Sigmoid colon (tissue), 4 donors: Measurements from ENCODE around the gene CHM.

Experiments used
- EP300 ChIP-seq, 4 donors: sonication (generic); formaldehyde crosslinking; IDR thresholded peaks; one replicate each; pipeline ENCODE4 v1.6.1; 2017; ENCODE audit warnings: antibody characterized with exemption in 4 of 4
- POLR2A ChIP-seq, 2 donors: fragments of 450-650 bp; IDR thresholded peaks; one replicate each; pipeline ENCODE4 v1.6.1; 2016; ENCODE audit warnings: antibody characterized with exemption in 2 of 2, mild to moderate bottlenecking in 2 of 2, moderate library complexity in 2 of 2
- TF ChIP-seq, protein P1 (sequence below), 4 experiments: fragments of 450-650 bp in 3 of 4; fragments of 200-600 bp in 1 of 4; IDR thresholded peaks; one replicate each; pipeline ENCODE4 v1.5.1; 2016 to 2019; ENCODE audit warnings: antibody characterized with exemption in 4 of 4, mild to moderate bottlenecking in 3 of 4, moderate library complexity in 2 of 4

DNA sequence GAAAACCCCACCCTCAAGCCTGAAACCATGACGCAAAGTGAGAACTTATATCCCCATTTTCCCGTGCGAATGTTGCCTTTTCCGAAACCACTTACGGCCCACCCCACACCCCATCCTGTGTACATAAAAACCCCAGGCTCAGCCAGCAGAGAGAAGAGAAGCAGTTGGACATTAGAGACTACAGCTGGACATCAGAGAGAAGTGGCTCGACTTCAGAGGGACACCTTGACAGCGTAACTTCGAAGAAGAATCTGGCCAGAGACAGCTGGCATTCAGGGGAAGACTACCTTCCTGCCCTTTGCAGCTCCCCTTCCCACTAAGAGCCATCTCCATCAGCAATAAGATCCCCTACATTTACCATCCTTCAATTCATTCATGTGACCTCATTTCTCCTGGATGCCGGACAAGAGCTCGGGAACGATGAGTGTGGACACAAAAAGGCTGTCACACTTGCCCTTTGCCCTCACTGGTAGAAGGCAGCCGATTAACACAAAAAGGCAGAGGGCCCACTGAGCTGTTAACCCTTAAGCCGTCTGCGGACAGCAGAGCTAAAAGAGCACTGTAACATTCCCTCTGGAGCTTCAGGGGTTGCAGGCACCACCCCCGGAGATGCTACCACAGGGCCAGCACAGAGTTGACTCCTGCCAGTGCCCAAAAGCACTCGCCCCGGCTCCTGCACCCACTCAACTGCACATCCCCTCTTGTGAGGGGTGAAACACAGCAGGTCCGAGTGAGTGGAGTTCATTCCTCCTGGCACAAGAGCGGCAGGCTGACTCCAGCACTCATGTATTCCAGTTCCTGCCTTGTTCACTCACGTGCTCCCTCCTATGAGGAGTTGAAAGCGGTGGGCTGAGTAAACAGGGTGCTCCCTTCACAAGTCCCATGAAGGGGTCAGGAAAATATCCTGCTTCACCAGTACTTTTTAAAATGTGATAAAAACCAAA is 7.5 kb downstream of the CHM start:
- TF ChIP-seq, protein P1, sequence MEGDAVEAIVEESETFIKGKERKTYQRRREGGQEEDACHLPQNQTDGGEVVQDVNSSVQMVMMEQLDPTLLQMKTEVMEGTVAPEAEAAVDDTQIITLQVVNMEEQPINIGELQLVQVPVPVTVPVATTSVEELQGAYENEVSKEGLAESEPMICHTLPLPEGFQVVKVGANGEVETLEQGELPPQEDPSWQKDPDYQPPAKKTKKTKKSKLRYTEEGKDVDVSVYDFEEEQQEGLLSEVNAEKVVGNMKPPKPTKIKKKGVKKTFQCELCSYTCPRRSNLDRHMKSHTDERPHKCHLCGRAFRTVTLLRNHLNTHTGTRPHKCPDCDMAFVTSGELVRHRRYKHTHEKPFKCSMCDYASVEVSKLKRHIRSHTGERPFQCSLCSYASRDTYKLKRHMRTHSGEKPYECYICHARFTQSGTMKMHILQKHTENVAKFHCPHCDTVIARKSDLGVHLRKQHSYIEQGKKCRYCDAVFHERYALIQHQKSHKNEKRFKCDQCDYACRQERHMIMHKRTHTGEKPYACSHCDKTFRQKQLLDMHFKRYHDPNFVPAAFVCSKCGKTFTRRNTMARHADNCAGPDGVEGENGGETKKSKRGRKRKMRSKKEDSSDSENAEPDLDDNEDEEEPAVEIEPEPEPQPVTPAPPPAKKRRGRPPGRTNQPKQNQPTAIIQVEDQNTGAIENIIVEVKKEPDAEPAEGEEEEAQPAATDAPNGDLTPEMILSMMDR (IDR thresholded peaks at IDR 0.05) = no peak
- TF ChIP-seq POLR2A (IDR thresholded peaks at IDR 0.05) (no peak), EP300 (IDR thresholded peaks at IDR 0.05) (no peak)
